ENCODE data around the gene GORASP2.

The GORASP2 gene

DNA sequence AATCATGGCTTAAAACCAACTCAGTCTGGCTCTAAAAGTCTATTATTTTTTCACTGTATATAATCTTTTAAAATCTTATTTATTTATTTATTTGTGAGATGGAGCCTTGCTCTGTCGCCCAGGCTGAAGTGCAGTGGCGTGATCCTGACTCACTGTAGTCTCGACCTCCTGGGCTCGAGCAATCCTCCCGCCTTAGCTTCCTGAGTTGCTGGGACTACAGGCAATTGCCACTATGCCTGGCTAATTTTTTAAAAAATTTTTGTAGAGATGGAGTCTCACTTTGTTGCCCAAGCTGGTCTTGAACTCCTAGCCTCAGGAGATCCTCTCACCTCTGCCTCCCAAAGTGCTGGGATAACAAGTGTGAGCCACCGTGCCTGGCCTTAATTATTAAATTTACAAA is 14.5 kb downstream of the GORASP2 start:
- TF ChIP-seq CREB1 (IDR thresholded peaks at IDR 0.05; ENCODE audit: low read depth) (no peak), CEBPB (IDR thresholded peaks at IDR 0.05) (no peak)
- TF ChIP-seq, protein P1, sequence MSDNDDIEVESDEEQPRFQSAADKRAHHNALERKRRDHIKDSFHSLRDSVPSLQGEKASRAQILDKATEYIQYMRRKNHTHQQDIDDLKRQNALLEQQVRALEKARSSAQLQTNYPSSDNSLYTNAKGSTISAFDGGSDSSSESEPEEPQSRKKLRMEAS (IDR thresholded peaks at IDR 0.05): no peak

DNA sequence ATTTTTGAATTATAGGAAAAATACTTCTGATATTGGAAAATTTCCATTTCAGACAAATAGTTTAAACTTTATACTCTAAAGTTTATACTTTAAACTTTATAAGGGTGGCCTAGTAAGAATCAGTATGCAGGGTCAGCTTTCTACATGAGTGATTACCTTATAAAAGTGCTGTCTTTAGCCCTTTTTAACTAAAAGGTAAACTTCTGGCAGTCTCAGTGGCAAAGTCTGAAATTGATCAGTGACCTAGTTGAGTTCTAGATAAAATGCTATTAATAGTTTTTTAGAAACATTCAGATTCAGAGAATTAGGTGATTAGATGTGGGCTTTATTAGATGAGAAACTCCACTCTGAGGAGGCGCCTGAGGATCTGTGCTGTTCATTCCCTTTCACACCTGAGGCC is 15.5 kb downstream of the GORASP2 start:
- no peak for TF ChIP-seq REST (IDR thresholded peaks at IDR 0.05; ENCODE audit: low read depth)

- TF ChIP-seq TEAD4 (IDR thresholded peaks at IDR 0.05) (no peak), ZBTB7A (IDR thresholded peaks at IDR 0.05; ENCODE audit: low read depth) (no peak), CREB1 (IDR thresholded peaks at IDR 0.05; ENCODE audit: low read depth) (no peak), EP300 (IDR thresholded peaks at IDR 0.05; ENCODE audit: borderline replicate concordance) (no peak), YY1 (IDR thresholded peaks at IDR 0.05; ENCODE audit: low read depth) (no peak), FOXM1 (IDR thresholded peaks at IDR 0.05; ENCODE audit: borderline replicate concordance, low read depth) (no peak), TCF12 (IDR thresholded peaks at IDR 0.05; ENCODE audit: low read depth) (no peak), CEBPB (IDR thresholded peaks at IDR 0.05) (no peak), RAD21 (IDR thresholded peaks at IDR 0.05; ENCODE audit: low read depth) (no peak), REST (IDR thresholded peaks at IDR 0.05; ENCODE audit: low read depth) (no peak), EGR1 (IDR thresholded peaks at IDR 0.05) (no peak), TAF1 (IDR thresholded peaks at IDR 0.05; ENCODE audit: low read depth) (no peak)
- TF ChIP-seq, protein P1 (IDR thresholded peaks at IDR 0.05): no peak
- TF ChIP-seq, protein P2, sequence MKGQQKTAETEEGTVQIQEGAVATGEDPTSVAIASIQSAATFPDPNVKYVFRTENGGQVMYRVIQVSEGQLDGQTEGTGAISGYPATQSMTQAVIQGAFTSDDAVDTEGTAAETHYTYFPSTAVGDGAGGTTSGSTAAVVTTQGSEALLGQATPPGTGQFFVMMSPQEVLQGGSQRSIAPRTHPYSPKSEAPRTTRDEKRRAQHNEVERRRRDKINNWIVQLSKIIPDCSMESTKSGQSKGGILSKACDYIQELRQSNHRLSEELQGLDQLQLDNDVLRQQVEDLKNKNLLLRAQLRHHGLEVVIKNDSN (IDR thresholded peaks at IDR 0.05): no peak
These were observed 20.4 kb downstream of the GORASP2 start for GRCh38 chr2:170949415-170949814.

DNA sequence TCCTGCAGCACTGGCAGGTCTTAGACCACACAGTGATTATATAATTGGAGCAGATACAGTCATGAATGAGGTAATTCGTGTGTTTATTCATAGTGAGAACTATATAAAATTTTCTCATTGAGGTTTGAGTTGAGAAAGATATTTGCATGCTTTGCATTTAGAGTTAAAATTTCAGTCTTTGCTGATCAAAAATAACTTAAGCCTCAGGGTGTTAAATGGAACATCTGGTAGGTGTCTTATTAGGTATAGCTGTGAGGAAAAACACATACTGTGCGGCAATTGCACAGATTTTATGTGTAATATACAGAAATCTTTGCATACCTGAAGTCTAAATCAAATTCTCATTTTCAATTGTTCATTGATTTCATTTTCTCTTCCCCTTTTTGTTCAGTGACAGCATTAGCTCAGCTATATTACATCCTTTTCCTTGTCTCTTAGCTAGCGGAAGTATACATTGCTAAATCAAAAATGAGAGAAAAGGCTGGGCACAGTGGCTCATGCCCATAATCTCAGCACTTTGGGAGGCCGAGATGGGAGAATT is 21.2 kb downstream of the GORASP2 start:
- no peak for TF ChIP-seq REST (IDR thresholded peaks at IDR 0.05; ENCODE audit: low read depth)
- no peak for TF ChIP-seq NFIC (IDR thresholded peaks at IDR 0.05)
- no peak for TF ChIP-seq ZBTB7A (IDR thresholded peaks at IDR 0.05; ENCODE audit: low read depth)
- TF ChIP-seq, protein P2 (IDR thresholded peaks at IDR 0.05): no peak
- no peak for TF ChIP-seq CEBPB (IDR thresholded peaks at IDR 0.05)
- TF ChIP-seq FOXM1 (IDR thresholded peaks at IDR 0.05; ENCODE audit: borderline replicate concordance, low read depth): no peak
- TF ChIP-seq YY1 (IDR thresholded peaks at IDR 0.05; ENCODE audit: low read depth): no peak
- TF ChIP-seq TAF1 (IDR thresholded peaks at IDR 0.05; ENCODE audit: low read depth): no peak

DNA sequence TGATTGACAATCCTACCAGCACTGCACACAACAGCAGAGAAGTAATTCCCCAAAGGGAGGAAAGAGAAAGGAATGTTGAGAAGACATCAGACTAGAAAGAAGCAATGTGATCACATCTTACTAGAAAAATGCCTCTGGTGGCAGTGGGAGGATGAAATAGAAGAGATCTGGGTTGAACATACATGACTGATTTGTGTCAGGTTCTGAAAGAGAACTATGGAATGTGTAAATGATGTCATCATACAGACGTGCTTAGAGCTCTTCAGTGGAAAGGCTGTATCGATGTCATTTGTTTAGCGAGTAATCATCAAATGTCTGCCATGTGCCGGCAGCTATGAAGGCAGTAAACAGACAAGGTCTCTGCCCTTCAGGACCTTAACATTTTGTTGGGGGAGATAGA is 24.9 kb downstream of the GORASP2 start:
- TF ChIP-seq CEBPB (IDR thresholded peaks at IDR 0.05) (no peak), YY1 (IDR thresholded peaks at IDR 0.05; ENCODE audit: low read depth) (no peak), NFIC (IDR thresholded peaks at IDR 0.05) (no peak), TAF1 (IDR thresholded peaks at IDR 0.05; ENCODE audit: low read depth) (no peak), REST (IDR thresholded peaks at IDR 0.05; ENCODE audit: low read depth) (no peak), FOXM1 (IDR thresholded peaks at IDR 0.05; ENCODE audit: borderline replicate concordance, low read depth) (no peak), ZBTB7A (IDR thresholded peaks at IDR 0.05; ENCODE audit: low read depth) (no peak)
